Raji (cell line): Measurements from ENCODE around the gene TELO2.

ENCODE experiments used
- POLR2A ChIP-seq: IDR thresholded peaks from 2 replicates; pipeline ENCODE4 v1.6.1; 2011; ENCODE audit warnings: low read depth, low read length, control low read depth; ENCODE audit not compliant: insufficient read depth

TELO2 gene

GRCh38 chr16:1486551-1487390 is 6.4 kb upstream of the TELO2 start:
- no peak for TF ChIP-seq POLR2A

- no peak for TF ChIP-seq POLR2A
These were observed 5.6 kb upstream of the TELO2 start for GRCh38 chr16:1487395-1488053.

GRCh38 chr16:1488054-1488601 is 5.0 kb upstream of the TELO2 start:
- no peak for TF ChIP-seq POLR2A

GRCh38 chr16:1488619-1489018 is 4.5 kb upstream of the TELO2 start, which contains the start of gene PTX4:
Gene PTX4 (minus strand): TSS chr16:1488944. CDS start chr16:1488909, 35 bp downstream.
- TF ChIP-seq POLR2A, result no peak

- no peak for TF ChIP-seq POLR2A
These were observed 4.1 kb upstream of the TELO2 start for GRCh38 chr16:1489077-1489476.

- TF ChIP-seq POLR2A, result no peak
These were observed 1.8 kb upstream of the TELO2 start for GRCh38 chr16:1491327-1491726.

GRCh38 chr16:1492082-1492922 is 858 bp upstream of the TELO2 start:
- TF ChIP-seq POLR2A, result no peak

- no peak for TF ChIP-seq POLR2A
These were observed 560 bp downstream of the TELO2 start for GRCh38 chr16:1493746-1494094.

GRCh38 chr16:1494129-1494640 is 1.0 kb downstream of the TELO2 start:
- no peak for TF ChIP-seq POLR2A

- no peak for TF ChIP-seq POLR2A
These were observed 1.6 kb downstream of the TELO2 start for GRCh38 chr16:1494711-1495110.

- no peak for TF ChIP-seq POLR2A
These were observed 2.2 kb downstream of the TELO2 start for GRCh38 chr16:1495211-1495888.

GRCh38 chr16:1495889-1496262 is 2.7 kb downstream of the TELO2 start:
- no peak for TF ChIP-seq POLR2A

GRCh38 chr16:1496464-1496863 is 3.3 kb downstream of the TELO2 start:
- TF ChIP-seq POLR2A, result no peak

- TF ChIP-seq POLR2A, result no peak
These were observed 3.9 kb downstream of the TELO2 start for GRCh38 chr16:1497014-1497598.
